ENCODE data around the gene AKAP6.

Gene AKAP6

GRCh38 chr14:32332415-32333316, 3.6 kb downstream of the AKAP6 start:
- Histone ChIP-seq H3K4me1 (ENCODE audit: control insufficient read depth, insufficient read depth, low read length) (no peaks in the 10 kb centered on the region), H3K9me3 (replicated peaks; ENCODE audit: low read length) (no peaks in the 10 kb centered on the region), H3K27me3 (ENCODE audit: control insufficient read depth, insufficient read depth, low read length) (no peaks in the 10 kb centered on the region), H3K9ac (ENCODE audit: low read depth, low read length) (no peak overlapping the region), H3K36me3 (ENCODE audit: insufficient read depth, low read length) (no peaks in the 10 kb centered on the region), H3K4me3 (ENCODE audit: low read length) (no peak overlapping the region), H3K4me2 (ENCODE audit: low read length) (no peak overlapping the region)

- Histone ChIP-seq H3K4me1 (ENCODE audit: control insufficient read depth, insufficient read depth, low read length) (no peaks in the 10 kb centered on the region), H3K9me3 (replicated peaks; ENCODE audit: low read length) (no peaks in the 10 kb centered on the region), H3K36me3 (ENCODE audit: insufficient read depth, low read length) (no peaks in the 10 kb centered on the region), H3K9ac (ENCODE audit: low read depth, low read length) (no peak overlapping the region), H3K4me2 (ENCODE audit: low read length) (no peak overlapping the region), H3K27me3 (ENCODE audit: control insufficient read depth, insufficient read depth, low read length) (no peaks in the 10 kb centered on the region), H3K4me3 (ENCODE audit: low read length) (no peak overlapping the region)
These were observed 7.6 kb downstream of the AKAP6 start for GRCh38 chr14:32336702-32337101.

- no peak overlapping the region for H3K9ac ChIP-seq (ENCODE audit: low read depth, low read length)
- H3K27me3 ChIP-seq (ENCODE audit: control insufficient read depth, insufficient read depth, low read length), result no peaks in the 10 kb centered on the region
- no peaks in the 10 kb centered on the region for H3K36me3 ChIP-seq (ENCODE audit: insufficient read depth, low read length)
- no peak overlapping the region for H3K4me2 ChIP-seq (ENCODE audit: low read length)
- peaks cover 5% of the 10 kb centered on the region for H3K4me1 ChIP-seq (ENCODE audit: control insufficient read depth, insufficient read depth, low read length)
- H3K4me3 ChIP-seq (ENCODE audit: low read length), result no peak overlapping the region
- H3K9me3 ChIP-seq (replicated peaks; ENCODE audit: low read length), result no peaks in the 10 kb centered on the region
These were observed 8.7 kb downstream of the AKAP6 start for GRCh38 chr14:32337759-32338158.

- Histone ChIP-seq H3K4me1 (ENCODE audit: control insufficient read depth, insufficient read depth, low read length) (peaks cover 5% of the 10 kb centered on the region), H3K36me3 (ENCODE audit: insufficient read depth, low read length) (no peaks in the 10 kb centered on the region), H3K4me3 (ENCODE audit: low read length) (no peak overlapping the region), H3K9me3 (replicated peaks; ENCODE audit: low read length) (no peaks in the 10 kb centered on the region), H3K9ac (ENCODE audit: low read depth, low read length) (no peak overlapping the region), H3K27me3 (ENCODE audit: control insufficient read depth, insufficient read depth, low read length) (no peaks in the 10 kb centered on the region), H3K4me2 (ENCODE audit: low read length) (no peak overlapping the region)
These were observed 10.1 kb downstream of the AKAP6 start for GRCh38 chr14:32339188-32339587.

GRCh38 chr14:32341947-32342846, 13.1 kb downstream of the AKAP6 start:
- H3K9me3 ChIP-seq (replicated peaks; ENCODE audit: low read length), result no peaks in the 10 kb centered on the region
- no peak overlapping the region for H3K4me3 ChIP-seq (ENCODE audit: low read length)
- H3K9ac ChIP-seq (ENCODE audit: low read depth, low read length), result no peak overlapping the region
- peaks cover 5% of the 10 kb centered on the region for H3K4me1 ChIP-seq (ENCODE audit: control insufficient read depth, insufficient read depth, low read length)
- H3K36me3 ChIP-seq (ENCODE audit: insufficient read depth, low read length), result no peaks in the 10 kb centered on the region
- no peak overlapping the region for H3K4me2 ChIP-seq (ENCODE audit: low read length)
- H3K27me3 ChIP-seq (ENCODE audit: control insufficient read depth, insufficient read depth, low read length), result no peaks in the 10 kb centered on the region

GRCh38 chr14:32342847-32343194, 13.7 kb downstream of the AKAP6 start:
- H3K4me2 ChIP-seq (ENCODE audit: low read length), result no peak overlapping the region
- H3K4me3 ChIP-seq (ENCODE audit: low read length), result no peak overlapping the region
- H3K27me3 ChIP-seq (ENCODE audit: control insufficient read depth, insufficient read depth, low read length), result no peaks in the 10 kb centered on the region
- H3K4me1 ChIP-seq (ENCODE audit: control insufficient read depth, insufficient read depth, low read length), result peaks cover 5% of the 10 kb centered on the region
- H3K9me3 ChIP-seq (replicated peaks; ENCODE audit: low read length), result no peaks in the 10 kb centered on the region
- H3K9ac ChIP-seq (ENCODE audit: low read depth, low read length), result no peak overlapping the region
- H3K36me3 ChIP-seq (ENCODE audit: insufficient read depth, low read length), result no peaks in the 10 kb centered on the region

GRCh38 chr14:32343926-32344430, 14.9 kb downstream of the AKAP6 start:
- Histone ChIP-seq H3K36me3 (ENCODE audit: insufficient read depth, low read length) (no peaks in the 10 kb centered on the region), H3K9ac (ENCODE audit: low read depth, low read length) (no peak overlapping the region), H3K4me3 (ENCODE audit: low read length) (no peak overlapping the region), H3K27me3 (ENCODE audit: control insufficient read depth, insufficient read depth, low read length) (no peaks in the 10 kb centered on the region), H3K4me1 (ENCODE audit: control insufficient read depth, insufficient read depth, low read length) (peaks cover 5% of the 10 kb centered on the region), H3K9me3 (replicated peaks; ENCODE audit: low read length) (no peaks in the 10 kb centered on the region), H3K4me2 (ENCODE audit: low read length) (no peak overlapping the region)

- no peaks in the 10 kb centered on the region for H3K9me3 ChIP-seq (replicated peaks; ENCODE audit: low read length)
- no peak overlapping the region for H3K4me2 ChIP-seq (ENCODE audit: low read length)
- H3K36me3 ChIP-seq (ENCODE audit: insufficient read depth, low read length), result no peaks in the 10 kb centered on the region
- H3K9ac ChIP-seq (ENCODE audit: low read depth, low read length), result no peak overlapping the region
- H3K27me3 ChIP-seq (ENCODE audit: control insufficient read depth, insufficient read depth, low read length), result no peaks in the 10 kb centered on the region
- peaks cover 5% of the 10 kb centered on the region for H3K4me1 ChIP-seq (ENCODE audit: control insufficient read depth, insufficient read depth, low read length)
- H3K4me3 ChIP-seq (ENCODE audit: low read length), result no peak overlapping the region
These were observed 16.3 kb downstream of the AKAP6 start for GRCh38 chr14:32345311-32345791.

- Histone ChIP-seq H3K9me3 (replicated peaks; ENCODE audit: low read length) (no peaks in the 10 kb centered on the region), H3K4me1 (ENCODE audit: control insufficient read depth, insufficient read depth, low read length) (no peaks in the 10 kb centered on the region), H3K9ac (ENCODE audit: low read depth, low read length) (no peak overlapping the region), H3K27me3 (ENCODE audit: control insufficient read depth, insufficient read depth, low read length) (no peaks in the 10 kb centered on the region), H3K36me3 (ENCODE audit: insufficient read depth, low read length) (no peaks in the 10 kb centered on the region), H3K4me3 (ENCODE audit: low read length) (no peak overlapping the region), H3K4me2 (ENCODE audit: low read length) (no peak overlapping the region)
These were observed 20.2 kb downstream of the AKAP6 start for GRCh38 chr14:32349322-32349721.

GRCh38 chr14:32350020-32350419, 20.9 kb downstream of the AKAP6 start:
- no peak overlapping the region for H3K4me2 ChIP-seq (ENCODE audit: low read length)
- no peaks in the 10 kb centered on the region for H3K9me3 ChIP-seq (replicated peaks; ENCODE audit: low read length)

GRCh38 chr14:32352631-32353030, 23.5 kb downstream of the AKAP6 start:
- H3K4me3 ChIP-seq (ENCODE audit: low read length), result no peak overlapping the region
- H3K36me3 ChIP-seq (ENCODE audit: insufficient read depth, low read length), result no peaks in the 10 kb centered on the region
- no peaks in the 10 kb centered on the region for H3K4me1 ChIP-seq (ENCODE audit: control insufficient read depth, insufficient read depth, low read length)
- H3K9ac ChIP-seq (ENCODE audit: low read depth, low read length), result no peak overlapping the region
- H3K4me2 ChIP-seq (ENCODE audit: low read length), result no peak overlapping the region
- H3K27me3 ChIP-seq (ENCODE audit: control insufficient read depth, insufficient read depth, low read length), result no peaks in the 10 kb centered on the region
- H3K9me3 ChIP-seq (replicated peaks; ENCODE audit: low read length), result no peaks in the 10 kb centered on the region

More at GRCh38 chr14:32350020-32350419, 20.9 kb downstream of the AKAP6 start:
- Histone ChIP-seq H3K4me3 (ENCODE audit: low read length) (no peak overlapping the region), H3K4me1 (ENCODE audit: control insufficient read depth, insufficient read depth, low read length) (no peaks in the 10 kb centered on the region), H3K27me3 (ENCODE audit: control insufficient read depth, insufficient read depth, low read length) (no peaks in the 10 kb centered on the region), H3K9ac (ENCODE audit: low read depth, low read length) (no peak overlapping the region), H3K36me3 (ENCODE audit: insufficient read depth, low read length) (no peaks in the 10 kb centered on the region)
